BLaER1 treated with 17β-estradiol and CSF1 and Interleukin-3, amounts not matched to agents 10 nM and 100 nM (cell line): ENCODE data around the gene TMEM115.

Experiments used
- H3K27ac ChIP-seq, 11 experiments: shearing (Covaris generic); formaldehyde crosslinking; 2 replicates each; pipeline ENCODE4 v1.8.1; 2022
- H3K27me3 ChIP-seq, 11 experiments: shearing (Covaris generic); formaldehyde crosslinking; 2 replicates each; pipeline ENCODE4 v1.8.1; 2022
- H3K36me3 ChIP-seq, 11 experiments: shearing (Covaris generic); formaldehyde crosslinking; 2 replicates each; pipeline ENCODE4 v1.8.1; 2022
- H3K4me1 ChIP-seq, 10 experiments: shearing (Covaris generic); formaldehyde crosslinking; 2 replicates each; pipeline ENCODE4 v1.8.1; 2022
- H3K4me2 ChIP-seq, 11 experiments: shearing (Covaris generic); formaldehyde crosslinking; 2 replicates each; pipeline ENCODE4 v1.8.1; 2022
- H3K4me3 ChIP-seq, 10 experiments: shearing (Covaris generic); formaldehyde crosslinking; 2 replicates each; pipeline ENCODE4 v1.8.1; 2022
- H3K9ac ChIP-seq, 11 experiments: shearing (Covaris generic); formaldehyde crosslinking; 2 replicates each; pipeline ENCODE4 v1.8.1; 2022
- H3K9me3 ChIP-seq, 11 experiments: shearing (Covaris generic); formaldehyde crosslinking; replicated peaks in 1 of 11; 2 replicates each; pipeline ENCODE4 v1.8.1; 2022
- H4K20me1 ChIP-seq, 11 experiments: shearing (Covaris generic); formaldehyde crosslinking; 2 replicates each; pipeline ENCODE4 v1.8.1; 2022
- Cebpa-rat ChIP-seq, 11 experiments: shearing (Covaris generic); IDR thresholded peaks; 2 replicates each; pipeline ENCODE4 v1.8.1; 2022

The TMEM115 gene

GRCh38 chr3:50382722-50383121 is 23.4 kb upstream of the TMEM115 start:
- Histone ChIP-seq H3K27me3 (no peaks in the 10 kb centered on the region; a peak in 1 of 22 replicates), H3K36me3 (no peaks in the 10 kb centered on the region), H4K20me1 (no peaks in the 10 kb centered on the region; a peak in 1 of 22 replicates), H3K27ac (no peak overlapping the region), H3K9ac (no peak overlapping the region), H3K4me1 (peaks cover 0 to 25% (median 10%) of the 10 kb centered on the region in 10 experiments; a peak in 11 of 20 replicates), H3K4me2 (no peak overlapping the region), H3K9me3 (no peaks in the 10 kb centered on the region), H3K4me3 (no peak overlapping the region)
- no peak for TF ChIP-seq Cebpa-rat (IDR thresholded peaks at IDR 0.05)

- H3K4me1 ChIP-seq = peaks cover 0 to 25% (median 11%) of the 10 kb centered on the region in 10 experiments; a peak in 12 of 20 replicates
- H3K4me2 ChIP-seq = peak overlapping the region in 5 of 11 experiments; percentile 15 to 56 (median 31); a peak in 8 of 22 replicates
- H3K36me3 ChIP-seq = no peaks in the 10 kb centered on the region
- no peak overlapping the region for H3K9ac ChIP-seq
- no peak for TF ChIP-seq Cebpa-rat (IDR thresholded peaks at IDR 0.05)
- no peaks in the 10 kb centered on the region; a peak in 1 of 22 replicates for H3K27me3 ChIP-seq
- no peak overlapping the region for H3K4me3 ChIP-seq
- H4K20me1 ChIP-seq = no peaks in the 10 kb centered on the region; a peak in 1 of 22 replicates
- no peaks in the 10 kb centered on the region for H3K9me3 ChIP-seq
- H3K27ac ChIP-seq = no peak overlapping the region
These were observed 22.1 kb upstream of the TMEM115 start for GRCh38 chr3:50381383-50381782.

GRCh38 chr3:50380405-50381085 is 21.2 kb upstream of the TMEM115 start:
- peaks cover 0 to 28% (median 19%) of the 10 kb centered on the region in 10 experiments; a peak in 15 of 20 replicates for H3K4me1 ChIP-seq
- TF ChIP-seq Cebpa-rat (IDR thresholded peaks at IDR 0.05) = no peak
- H3K36me3 ChIP-seq = no peaks in the 10 kb centered on the region
- no peaks in the 10 kb centered on the region; a peak in 1 of 22 replicates for H4K20me1 ChIP-seq
- H3K9me3 ChIP-seq = no peaks in the 10 kb centered on the region
- H3K4me2 ChIP-seq = peak overlapping the region in 5 of 11 experiments; percentile 15 to 56 (median 31); a peak in 7 of 22 replicates
- H3K27me3 ChIP-seq = no peaks in the 10 kb centered on the region
- H3K9ac ChIP-seq = no peak overlapping the region
- no peak overlapping the region for H3K4me3 ChIP-seq
- no peak overlapping the region for H3K27ac ChIP-seq

- H3K36me3 ChIP-seq = no peaks in the 10 kb centered on the region
- H3K27me3 ChIP-seq = no peaks in the 10 kb centered on the region
- no peaks in the 10 kb centered on the region; a peak in 1 of 22 replicates for H4K20me1 ChIP-seq
- H3K4me2 ChIP-seq = no peak overlapping the region
- no peak for TF ChIP-seq Cebpa-rat (IDR thresholded peaks at IDR 0.05)
- H3K27ac ChIP-seq = no peak overlapping the region
- peaks cover 0 to 35% (median 31%) of the 10 kb centered on the region in 10 experiments; a peak in 16 of 20 replicates for H3K4me1 ChIP-seq
- H3K9ac ChIP-seq = no peak overlapping the region
- H3K4me3 ChIP-seq = no peak overlapping the region
- H3K9me3 ChIP-seq = no peaks in the 10 kb centered on the region
These were observed 19.4 kb upstream of the TMEM115 start for GRCh38 chr3:50378757-50379156.

- Histone ChIP-seq H4K20me1 (no peaks in the 10 kb centered on the region), H3K9me3 (no peaks in the 10 kb centered on the region), H3K36me3 (no peaks in the 10 kb centered on the region), H3K27me3 (no peaks in the 10 kb centered on the region), H3K27ac (no peak overlapping the region), H3K4me1 (peaks cover 0 to 38% (median 33%) of the 10 kb centered on the region in 10 experiments; a peak in 16 of 20 replicates), H3K4me2 (no peak overlapping the region), H3K4me3 (no peak overlapping the region), H3K9ac (no peak overlapping the region)
- TF ChIP-seq Cebpa-rat (IDR thresholded peaks at IDR 0.05) = no peak
These were observed 18.7 kb upstream of the TMEM115 start for GRCh38 chr3:50378024-50378423.

GRCh38 chr3:50375258-50375931 is 16.1 kb upstream of the TMEM115 start:
- Histone ChIP-seq H3K9ac (no peak overlapping the region), H3K36me3 (no peaks in the 10 kb centered on the region), H3K27me3 (no peaks in the 10 kb centered on the region), H4K20me1 (no peaks in the 10 kb centered on the region), H3K4me1 (peaks cover 0 to 39% (median 32%) of the 10 kb centered on the region in 10 experiments; a peak in 16 of 20 replicates), H3K4me2 (peak overlapping the region in 9 of 11 experiments; percentile 19 to 71 (median 38); a peak in 11 of 22 replicates), H3K4me3 (no peak overlapping the region), H3K27ac (peak overlapping the region in 5 of 11 experiments; percentile 20 to 60 (median 43); a peak in 8 of 22 replicates), H3K9me3 (no peaks in the 10 kb centered on the region)
- TF ChIP-seq Cebpa-rat (IDR thresholded peaks at IDR 0.05) = no peak

- Histone ChIP-seq H3K9ac (peak overlapping the region in 1 of 11 experiments; percentile 41; a peak in 1 of 22 replicates), H3K4me2 (peak overlapping the region in 8 of 11 experiments; percentile 31 to 71 (median 49); a peak in 15 of 22 replicates), H3K27ac (no peak overlapping the region), H3K27me3 (no peaks in the 10 kb centered on the region), H3K4me1 (peaks cover 0 to 40% (median 32%) of the 10 kb centered on the region in 10 experiments; a peak in 16 of 20 replicates), H3K4me3 (no peak overlapping the region), H3K9me3 (no peaks in the 10 kb centered on the region), H4K20me1 (no peaks in the 10 kb centered on the region), H3K36me3 (no peaks in the 10 kb centered on the region)
- TF ChIP-seq Cebpa-rat (IDR thresholded peaks at IDR 0.05) = no peak
These were observed 15.3 kb upstream of the TMEM115 start for GRCh38 chr3:50374363-50375257.

GRCh38 chr3:50373146-50374051 is 14.1 kb upstream of the TMEM115 start:
- no peaks in the 10 kb centered on the region for H3K36me3 ChIP-seq
- no peaks in the 10 kb centered on the region for H3K9me3 ChIP-seq
- no peaks in the 10 kb centered on the region for H3K27me3 ChIP-seq
- no peak overlapping the region for H3K9ac ChIP-seq
- no peak for TF ChIP-seq Cebpa-rat (IDR thresholded peaks at IDR 0.05)
- no peak overlapping the region for H3K27ac ChIP-seq
- peaks cover 0 to 45% (median 38%) of the 10 kb centered on the region in 10 experiments; a peak in 16 of 20 replicates for H3K4me1 ChIP-seq
- peak overlapping the region in 2 of 11 experiments; percentile 17 to 32; a peak in 1 of 22 replicates for H3K4me2 ChIP-seq
- H3K4me3 ChIP-seq = no peak overlapping the region
- no peaks in the 10 kb centered on the region for H4K20me1 ChIP-seq
